Suprapubic skin (tissue), 4 donors: ENCODE data around the gene PSMD7. TPM values are rescaled to one million over a fixed set of nuclear protein-coding genes. Genes with fewer than 3 reads are reported as not detected.

Experiments
- DNase-seq, 2 donors: peaks; one replicate each; pipeline ENCODE4 v3.0.0-alpha.2; 2019; ENCODE audit warnings: low spot score in 2 of 2
- H3K27ac ChIP-seq: fragments of 200-600 bp; sonication (generic); one replicate; pipeline ENCODE4 v1.5.1; 2019
- H3K27me3 ChIP-seq: fragments of 200-600 bp; sonication (generic); one replicate; pipeline ENCODE4 v1.5.1; 2019
- H3K36me3 ChIP-seq: fragments of 200-600 bp; sonication (generic); one replicate; pipeline ENCODE4 v1.5.1; 2019
- H3K4me1 ChIP-seq: fragments of 200-600 bp; sonication (generic); one replicate; pipeline ENCODE4 v1.5.1; 2019
- H3K4me3 ChIP-seq: fragments of 200-600 bp; sonication (generic); one replicate; pipeline ENCODE4 v1.5.1; 2019; ENCODE audit warnings: mild to moderate bottlenecking
- H3K9me3 ChIP-seq: fragments of 200-600 bp; sonication (generic); one replicate; pipeline ENCODE4 v1.5.1; 2019
- EP300 ChIP-seq: sonication (generic); formaldehyde crosslinking; IDR thresholded peaks from one replicate; pipeline ENCODE4 v1.6.1; 2017; ENCODE audit warnings: antibody characterized with exemption
- POLR2A ChIP-seq, 2 donors: fragments of 450-650 bp; IDR thresholded peaks; one replicate each; pipeline ENCODE4 v1.6.1; 2017; ENCODE audit warnings: antibody characterized with exemption in 2 of 2, mild to moderate bottlenecking in 2 of 2, moderate library complexity in 2 of 2
- POLR2AphosphoS5 ChIP-seq, 3 donors: sonication (generic); formaldehyde crosslinking; IDR thresholded peaks; one replicate each; pipeline ENCODE4 v1.6.1; 2017; ENCODE audit warnings: antibody characterized with exemption in 3 of 3
- WGBS: methylation state at CpG from one replicate; pipeline ENCODE4 v1.1.5; 2018; 5-methylcytosine and 5-hydroxymethylcytosine counted together
- total RNA-seq, 4 donors: library from RNA; depleted of rRNA; stranded (reverse); fragments of >200 nt; gene quantifications; one replicate each; pipeline ENCODE4 v1.1.0, GENCODE V29; 2016
- TF ChIP-seq, protein P1 (sequence below), 2 donors: fragments of 200-600 bp in 1 of 2; fragments of 450-650 bp in 1 of 2; sonication (generic) in 1 of 2; IDR thresholded peaks; one replicate each; pipeline ENCODE4 v1.5.1; 2016 to 2019; ENCODE audit warnings: antibody characterized with exemption in 2 of 2, mild to moderate bottlenecking in 1 of 2, moderate library complexity in 1 of 2

The PSMD7 gene
- total RNA-seq, 4 donors from 2014 or later, result 55.8 to 81.2 (median 77.0) TPM

DNA sequence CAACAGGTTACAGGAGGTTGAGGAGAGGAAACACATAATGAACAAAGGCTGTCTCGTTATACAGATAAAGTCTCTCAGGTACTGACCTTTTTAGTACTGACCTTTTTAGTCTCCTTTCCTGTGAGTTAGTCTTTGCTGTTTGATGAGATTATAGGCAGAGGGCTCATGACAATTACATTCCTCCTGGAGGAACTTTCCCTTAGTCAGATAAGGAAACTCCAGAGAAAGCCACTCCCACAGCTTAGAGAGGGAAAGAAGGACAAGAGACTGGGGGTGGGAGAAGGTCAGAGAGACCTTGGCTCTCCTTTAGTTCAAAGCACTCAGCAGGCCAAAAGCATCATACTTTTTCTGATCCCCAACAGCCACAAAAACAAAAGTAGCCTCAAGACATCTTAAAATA lies 15.3 kb upstream of the PSMD7 start:
- 66% methylated on average over 1 of the region's 1 CpG for WGBS
- no peaks in the 10 kb centered on the region for H3K4me1 ChIP-seq
- H3K27me3 ChIP-seq, result no peaks in the 10 kb centered on the region
- H3K36me3 ChIP-seq, result no peaks in the 10 kb centered on the region
- no peak overlapping the region for H3K27ac ChIP-seq
- TF ChIP-seq POLR2AphosphoS5 (IDR thresholded peaks at IDR 0.05) (no peak), EP300 (no peak), POLR2A (IDR thresholded peaks at IDR 0.05) (no peak)
- TF ChIP-seq, protein P1, sequence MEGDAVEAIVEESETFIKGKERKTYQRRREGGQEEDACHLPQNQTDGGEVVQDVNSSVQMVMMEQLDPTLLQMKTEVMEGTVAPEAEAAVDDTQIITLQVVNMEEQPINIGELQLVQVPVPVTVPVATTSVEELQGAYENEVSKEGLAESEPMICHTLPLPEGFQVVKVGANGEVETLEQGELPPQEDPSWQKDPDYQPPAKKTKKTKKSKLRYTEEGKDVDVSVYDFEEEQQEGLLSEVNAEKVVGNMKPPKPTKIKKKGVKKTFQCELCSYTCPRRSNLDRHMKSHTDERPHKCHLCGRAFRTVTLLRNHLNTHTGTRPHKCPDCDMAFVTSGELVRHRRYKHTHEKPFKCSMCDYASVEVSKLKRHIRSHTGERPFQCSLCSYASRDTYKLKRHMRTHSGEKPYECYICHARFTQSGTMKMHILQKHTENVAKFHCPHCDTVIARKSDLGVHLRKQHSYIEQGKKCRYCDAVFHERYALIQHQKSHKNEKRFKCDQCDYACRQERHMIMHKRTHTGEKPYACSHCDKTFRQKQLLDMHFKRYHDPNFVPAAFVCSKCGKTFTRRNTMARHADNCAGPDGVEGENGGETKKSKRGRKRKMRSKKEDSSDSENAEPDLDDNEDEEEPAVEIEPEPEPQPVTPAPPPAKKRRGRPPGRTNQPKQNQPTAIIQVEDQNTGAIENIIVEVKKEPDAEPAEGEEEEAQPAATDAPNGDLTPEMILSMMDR (IDR thresholded peaks at IDR 0.05), result no peak
- DNase-seq, result no peak
- no peak overlapping the region for H3K4me3 ChIP-seq
- no peaks in the 10 kb centered on the region for H3K9me3 ChIP-seq

- DNase-seq, result no peak
- 88% methylated on average over 4 of the region's 4 CpGs for WGBS
- no peak overlapping the region for H3K4me3 ChIP-seq
- H3K27ac ChIP-seq, result no peak overlapping the region
- TF ChIP-seq EP300 (no peak), POLR2AphosphoS5 (IDR thresholded peaks at IDR 0.05) (no peak), POLR2A (IDR thresholded peaks at IDR 0.05) (no peak)
- TF ChIP-seq, protein P1 (IDR thresholded peaks at IDR 0.05), result no peak
- no peaks in the 10 kb centered on the region for H3K27me3 ChIP-seq
- no peaks in the 10 kb centered on the region for H3K36me3 ChIP-seq
- H3K4me1 ChIP-seq, result no peaks in the 10 kb centered on the region
- no peaks in the 10 kb centered on the region for H3K9me3 ChIP-seq
Observed at GRCh38 chr16:74283716-74284115, 12.9 kb upstream of the PSMD7 start.

DNA sequence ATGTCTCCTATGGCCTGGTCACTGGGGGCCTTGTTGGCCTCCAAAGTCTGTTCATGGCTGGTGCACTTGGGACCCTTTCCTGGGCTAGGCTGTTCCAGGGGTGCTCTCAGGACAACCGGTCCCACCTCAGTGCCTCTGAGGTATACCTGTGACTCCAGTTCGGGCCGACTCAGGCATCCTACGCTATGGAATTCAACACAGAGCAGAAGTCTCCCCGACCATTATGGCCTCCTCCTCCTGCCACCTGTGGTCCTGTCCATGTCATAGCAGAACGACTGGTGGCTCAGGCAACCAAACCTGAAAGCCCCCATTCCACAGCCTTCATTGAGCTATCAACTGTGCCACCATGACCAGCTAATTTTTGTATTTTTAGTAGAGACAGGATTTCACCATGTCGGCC lies 8.5 kb upstream of the PSMD7 start:
- Histone ChIP-seq H3K36me3 (no peaks in the 10 kb centered on the region), H3K9me3 (peaks cover 3% of the 10 kb centered on the region), H3K27ac (no peak overlapping the region), H3K27me3 (no peaks in the 10 kb centered on the region), H3K4me3 (no peak overlapping the region), H3K4me1 (peaks cover 3% of the 10 kb centered on the region)
- DNase-seq, result no peak
- TF ChIP-seq EP300 (no peak), POLR2AphosphoS5 (IDR thresholded peaks at IDR 0.05) (no peak), POLR2A (IDR thresholded peaks at IDR 0.05) (no peak)
- TF ChIP-seq, protein P1 (IDR thresholded peaks at IDR 0.05), result no peak
- 90% methylated on average over 7 of the region's 7 CpGs for WGBS

- TF ChIP-seq EP300, result no peak
- Histone ChIP-seq H3K9me3 (peaks cover 3% of the 10 kb centered on the region), H3K27me3 (no peaks in the 10 kb centered on the region), H3K27ac (no peak overlapping the region), H3K4me1 (peaks cover 4% of the 10 kb centered on the region), H3K36me3 (no peaks in the 10 kb centered on the region), H3K4me3 (no peak overlapping the region)
- no peak for DNase-seq
Observed at GRCh38 chr16:74290356-74290755, 6.3 kb upstream of the PSMD7 start.

GRCh38 chr16:74291176-74291575 lies 5.4 kb upstream of the PSMD7 start:
- Histone ChIP-seq H3K27ac (no peak overlapping the region), H3K27me3 (no peaks in the 10 kb centered on the region), H3K36me3 (no peaks in the 10 kb centered on the region), H3K4me1 (peaks cover 11% of the 10 kb centered on the region), H3K9me3 (peaks cover 3% of the 10 kb centered on the region), H3K4me3 (no peak overlapping the region)
- WGBS, result 78% methylated on average over 5 of the region's 5 CpGs
- DNase-seq, result no peak
- TF ChIP-seq POLR2A (IDR thresholded peaks at IDR 0.05), result no peak
- TF ChIP-seq EP300, result no peak
- TF ChIP-seq, protein P1 (IDR thresholded peaks at IDR 0.05), result no peak
- no peak for TF ChIP-seq POLR2AphosphoS5 (IDR thresholded peaks at IDR 0.05)

- Histone ChIP-seq H3K27ac (no peak overlapping the region), H3K9me3 (peaks cover 3% of the 10 kb centered on the region), H3K36me3 (no peaks in the 10 kb centered on the region), H3K4me1 (peaks cover 11% of the 10 kb centered on the region), H3K27me3 (no peaks in the 10 kb centered on the region), H3K4me3 (no peak overlapping the region)
- 83% methylated on average over 1 of the region's 1 CpG for WGBS
- no peak for DNase-seq
- TF ChIP-seq, protein P1 (IDR thresholded peaks at IDR 0.05), result no peak
- no peak for TF ChIP-seq POLR2AphosphoS5 (IDR thresholded peaks at IDR 0.05)
Observed at GRCh38 chr16:74291577-74292208, 4.9 kb upstream of the PSMD7 start.
